ENCODE data around the gene ZRANB1.

Gene ZRANB1

GRCh38 chr10:124923684-124924083 is 18.2 kb upstream of the ZRANB1 start:
- H3K9me3 ChIP-seq (ENCODE audit: insufficient read depth, low read depth, low read length) = no peaks in the 10 kb centered on the region
- peaks cover 6% of the 10 kb centered on the region; the same call in 1 of the 2 replicates for H3K36me3 ChIP-seq (ENCODE audit: insufficient read depth, low read depth, low read length)
- no peak overlapping the region for H3K27ac ChIP-seq (ENCODE audit: low read length)
- H3K4me1 ChIP-seq (ENCODE audit: insufficient read depth, low read length) = no peaks in the 10 kb centered on the region
- no peak overlapping the region for H3K9ac ChIP-seq (ENCODE audit: low read depth, low read length)
- H3K4me3 ChIP-seq (ENCODE audit: low read length) = no peak overlapping the region
- H3K27me3 ChIP-seq (ENCODE audit: insufficient read depth, low read length) = no peaks in the 10 kb centered on the region

- H3K4me3 ChIP-seq (ENCODE audit: low read length) = no peak overlapping the region
- peaks cover 6% of the 10 kb centered on the region; the same call in 1 of the 2 replicates for H3K36me3 ChIP-seq (ENCODE audit: insufficient read depth, low read depth, low read length)
- H3K27ac ChIP-seq (ENCODE audit: low read length) = no peak overlapping the region
- no peak overlapping the region for H3K9ac ChIP-seq (ENCODE audit: low read depth, low read length)
- H3K27me3 ChIP-seq (ENCODE audit: insufficient read depth, low read length) = no peaks in the 10 kb centered on the region
- peaks cover under 1% of the 10 kb centered on the region; the same call in 1 of the 2 replicates for H3K9me3 ChIP-seq (ENCODE audit: insufficient read depth, low read depth, low read length)
- no peaks in the 10 kb centered on the region for H3K4me1 ChIP-seq (ENCODE audit: insufficient read depth, low read length)
These were observed 15.4 kb upstream of the ZRANB1 start for GRCh38 chr10:124926548-124926947.

- H3K9me3 ChIP-seq (ENCODE audit: insufficient read depth, low read depth, low read length) = peaks cover 5% of the 10 kb centered on the region; the same call in 1 of the 2 replicates
- H3K27me3 ChIP-seq (ENCODE audit: insufficient read depth, low read length) = no peaks in the 10 kb centered on the region
- H3K4me1 ChIP-seq (ENCODE audit: insufficient read depth, low read length) = no peaks in the 10 kb centered on the region
- H3K9ac ChIP-seq (ENCODE audit: low read depth, low read length) = no peak overlapping the region
- peaks cover 6% of the 10 kb centered on the region; the same call in 1 of the 2 replicates for H3K36me3 ChIP-seq (ENCODE audit: insufficient read depth, low read depth, low read length)
- H3K27ac ChIP-seq (ENCODE audit: low read length) = no peak overlapping the region
- H3K4me3 ChIP-seq (ENCODE audit: low read length) = no peak overlapping the region
These were observed 13.8 kb upstream of the ZRANB1 start for GRCh38 chr10:124928087-124928486.

- Histone ChIP-seq H3K9ac (ENCODE audit: low read depth, low read length) (no peak overlapping the region), H3K27ac (ENCODE audit: low read length) (no peak overlapping the region), H3K4me1 (ENCODE audit: insufficient read depth, low read length) (no peaks in the 10 kb centered on the region), H3K9me3 (ENCODE audit: insufficient read depth, low read depth, low read length) (peaks cover 5% of the 10 kb centered on the region; the same call in 1 of the 2 replicates), H3K4me3 (ENCODE audit: low read length) (no peak overlapping the region), H3K36me3 (ENCODE audit: insufficient read depth, low read depth, low read length) (peaks cover 6% of the 10 kb centered on the region; the same call in 1 of the 2 replicates), H3K27me3 (ENCODE audit: insufficient read depth, low read length) (no peaks in the 10 kb centered on the region)
These were observed 13.4 kb upstream of the ZRANB1 start for GRCh38 chr10:124928545-124928944.

GRCh38 chr10:124935946-124936345 is 6.0 kb upstream of the ZRANB1 start:
- Histone ChIP-seq H3K27ac (ENCODE audit: low read length) (no peak overlapping the region), H3K27me3 (ENCODE audit: insufficient read depth, low read length) (no peaks in the 10 kb centered on the region), H3K9ac (ENCODE audit: low read depth, low read length) (no peak overlapping the region), H3K36me3 (ENCODE audit: insufficient read depth, low read depth, low read length) (no peaks in the 10 kb centered on the region), H3K9me3 (ENCODE audit: insufficient read depth, low read depth, low read length) (peaks cover 5% of the 10 kb centered on the region; the same call in 1 of the 2 replicates), H3K4me3 (ENCODE audit: low read length) (no peak overlapping the region), H3K4me1 (ENCODE audit: insufficient read depth, low read length) (no peaks in the 10 kb centered on the region)

- no peaks in the 10 kb centered on the region for H3K27me3 ChIP-seq (ENCODE audit: insufficient read depth, low read length)
- peaks cover 2% of the 10 kb centered on the region; the same call in 1 of the 2 replicates for H3K9me3 ChIP-seq (ENCODE audit: insufficient read depth, low read depth, low read length)
- no peak overlapping the region for H3K9ac ChIP-seq (ENCODE audit: low read depth, low read length)
- no peaks in the 10 kb centered on the region for H3K36me3 ChIP-seq (ENCODE audit: insufficient read depth, low read depth, low read length)
- H3K4me3 ChIP-seq (ENCODE audit: low read length) = no peak overlapping the region
- H3K27ac ChIP-seq (ENCODE audit: low read length) = no peak overlapping the region
- H3K4me1 ChIP-seq (ENCODE audit: insufficient read depth, low read length) = no peaks in the 10 kb centered on the region
These were observed 5.1 kb upstream of the ZRANB1 start for GRCh38 chr10:124936813-124937212.

- Histone ChIP-seq H3K27me3 (ENCODE audit: insufficient read depth, low read length) (no peaks in the 10 kb centered on the region), H3K27ac (ENCODE audit: low read length) (no peak overlapping the region), H3K9ac (ENCODE audit: low read depth, low read length) (no peak overlapping the region), H3K36me3 (ENCODE audit: insufficient read depth, low read depth, low read length) (peaks cover 10% of the 10 kb centered on the region; the same call in 1 of the 2 replicates), H3K4me3 (ENCODE audit: low read length) (no peak overlapping the region), H3K4me1 (ENCODE audit: insufficient read depth, low read length) (peaks cover 16% of the 10 kb centered on the region), H3K9me3 (ENCODE audit: insufficient read depth, low read depth, low read length) (no peaks in the 10 kb centered on the region)
These were observed 2.6 kb upstream of the ZRANB1 start for GRCh38 chr10:124939290-124939689.

GRCh38 chr10:124942317-124943169 is 620 bp downstream of the ZRANB1 start:
- Histone ChIP-seq H3K27ac (ENCODE audit: low read length) (no peak overlapping the region), H3K4me3 (ENCODE audit: low read length) (no peak overlapping the region), H3K9me3 (ENCODE audit: insufficient read depth, low read depth, low read length) (no peaks in the 10 kb centered on the region), H3K36me3 (ENCODE audit: insufficient read depth, low read depth, low read length) (peaks cover 10% of the 10 kb centered on the region; the same call in 1 of the 2 replicates), H3K27me3 (ENCODE audit: insufficient read depth, low read length) (no peaks in the 10 kb centered on the region), H3K4me1 (ENCODE audit: insufficient read depth, low read length) (peaks cover 29% of the 10 kb centered on the region), H3K9ac (ENCODE audit: low read depth, low read length) (no peak overlapping the region; the same call in 1 of the 2 replicates)

- Histone ChIP-seq H3K27ac (ENCODE audit: low read length) (no peak overlapping the region), H3K9ac (ENCODE audit: low read depth, low read length) (peak overlapping the region; percentile 11; the same call in 1 of the 2 replicates), H3K4me1 (ENCODE audit: insufficient read depth, low read length) (peaks cover 29% of the 10 kb centered on the region), H3K4me3 (ENCODE audit: low read length) (no peak overlapping the region), H3K9me3 (ENCODE audit: insufficient read depth, low read depth, low read length) (no peaks in the 10 kb centered on the region), H3K36me3 (ENCODE audit: insufficient read depth, low read depth, low read length) (peaks cover 10% of the 10 kb centered on the region; the same call in 1 of the 2 replicates), H3K27me3 (ENCODE audit: insufficient read depth, low read length) (no peaks in the 10 kb centered on the region)
These were observed 1.6 kb downstream of the ZRANB1 start for GRCh38 chr10:124943301-124944092.

- Histone ChIP-seq H3K27me3 (ENCODE audit: insufficient read depth, low read length) (no peaks in the 10 kb centered on the region), H3K4me3 (ENCODE audit: low read length) (peak overlapping the region; percentile 25; the same call in 1 of the 2 replicates), H3K36me3 (ENCODE audit: insufficient read depth, low read depth, low read length) (peaks cover 16% of the 10 kb centered on the region; the same call in 1 of the 2 replicates), H3K27ac (ENCODE audit: low read length) (no peak overlapping the region), H3K4me1 (ENCODE audit: insufficient read depth, low read length) (peaks cover 29% of the 10 kb centered on the region), H3K9me3 (ENCODE audit: insufficient read depth, low read depth, low read length) (no peaks in the 10 kb centered on the region), H3K9ac (ENCODE audit: low read depth, low read length) (no peak overlapping the region)
These were observed 3.1 kb downstream of the ZRANB1 start for GRCh38 chr10:124944982-124945381.

GRCh38 chr10:124946945-124947344 is 5.0 kb downstream of the ZRANB1 start:
- H3K27me3 ChIP-seq (ENCODE audit: insufficient read depth, low read length) = no peaks in the 10 kb centered on the region

More at GRCh38 chr10:124946945-124947344, 5.0 kb downstream of the ZRANB1 start:
- Histone ChIP-seq H3K36me3 (ENCODE audit: insufficient read depth, low read depth, low read length) (peaks cover 16% of the 10 kb centered on the region; the same call in 1 of the 2 replicates), H3K9ac (ENCODE audit: low read depth, low read length) (no peak overlapping the region), H3K4me3 (ENCODE audit: low read length) (no peak overlapping the region), H3K9me3 (ENCODE audit: insufficient read depth, low read depth, low read length) (no peaks in the 10 kb centered on the region), H3K27ac (ENCODE audit: low read length) (no peak overlapping the region), H3K4me1 (ENCODE audit: insufficient read depth, low read length) (peaks cover 29% of the 10 kb centered on the region)
